Astrocyte (in vitro differentiated cells and primary cell): ENCODE measurements around the gene CASK. TPM values are rescaled to one million over a fixed set of nuclear protein-coding genes. Genes with fewer than 3 reads are reported as not detected.
"Not testable (repeated sequence)": the region's sequence is repeated elsewhere in the genome, so short reads cannot be mapped to it uniquely, and the experiment has no call there.

Experiments
- DNase-seq: peaks from one replicate; pipeline ENCODE4 v3.0.0-alpha.2; 2010; ENCODE audit warnings: low read depth
- FAIRE-seq: peaks from 2 replicates; lab custom pipeline; 2011; peaks lifted over from hg19 to GRCh38; lab: Jason Lieb, UNC
- H2AFZ ChIP-seq: 2 replicates; pipeline ENCODE4 v1.6.0; 2012; ENCODE audit warnings: low read depth, low read length, inconsistent platforms
- H3K27ac ChIP-seq: 2 replicates; pipeline ENCODE4 v1.5.1; 2011; ENCODE audit warnings: low read depth, low read length, inconsistent platforms
- H3K27me3 ChIP-seq: 2 replicates; pipeline ENCODE4 v1.6.0; 2011; ENCODE audit warnings: low read length, inconsistent platforms; ENCODE audit not compliant: insufficient read depth
- H3K36me3 ChIP-seq: 2 replicates; pipeline ENCODE4 v1.5.1; 2011; ENCODE audit warnings: low read length, inconsistent platforms; ENCODE audit not compliant: insufficient read depth
- H3K4me1 ChIP-seq: 2 replicates; pipeline ENCODE4 v1.5.1; 2011; ENCODE audit warnings: low read length, inconsistent platforms; ENCODE audit not compliant: insufficient read depth
- H3K4me2 ChIP-seq: 2 replicates; pipeline ENCODE4 v1.6.0; 2012; ENCODE audit warnings: low read length, inconsistent platforms
- H3K4me3 ChIP-seq: 2 replicates; pipeline ENCODE4 v1.5.1; 2011; ENCODE audit warnings: low read depth, mild to moderate bottlenecking, low read length, inconsistent platforms; ENCODE audit not compliant: insufficient read depth
- H3K79me2 ChIP-seq: 2 replicates; pipeline ENCODE4 v1.6.0; 2012; ENCODE audit warnings: mild to moderate bottlenecking, low read length, inconsistent platforms; ENCODE audit not compliant: insufficient read depth
- H3K9ac ChIP-seq: 2 replicates; pipeline ENCODE4 v1.6.0; 2012; ENCODE audit warnings: mild to moderate bottlenecking, low read length, inconsistent platforms
- H3K9me3 ChIP-seq: 2 replicates; pipeline ENCODE4 v1.5.1; 2012; ENCODE audit warnings: low read depth, mild to moderate bottlenecking, low read length, inconsistent platforms; ENCODE audit not compliant: insufficient read depth
- H4K20me1 ChIP-seq: 2 replicates; pipeline ENCODE4 v1.6.0; 2012; ENCODE audit warnings: low read length, inconsistent platforms; ENCODE audit not compliant: insufficient read depth
- H3K27ac Mint-ChIP-seq: one replicate; pipeline ENCODE4 v1.8.0; 2021; ENCODE audit warnings: mild to moderate bottlenecking, mixed read lengths; ENCODE audit not compliant: unreplicated experiment
- H3K27me3 Mint-ChIP-seq: one replicate; pipeline ENCODE4 v1.8.0; 2021; ENCODE audit warnings: low read depth, mixed read lengths; ENCODE audit not compliant: unreplicated experiment
- H3K36me3 Mint-ChIP-seq: one replicate; pipeline ENCODE4 v1.8.0; 2021; ENCODE audit warnings: low read depth, mixed read lengths; ENCODE audit not compliant: unreplicated experiment
- H3K4me1 Mint-ChIP-seq: one replicate; pipeline ENCODE4 v1.8.0; 2021; ENCODE audit warnings: low read depth, mixed read lengths; ENCODE audit not compliant: unreplicated experiment
- H3K4me3 Mint-ChIP-seq: one replicate; pipeline ENCODE4 v1.8.0; 2021; ENCODE audit warnings: mild to moderate bottlenecking, moderate library complexity, mixed read lengths; ENCODE audit not compliant: unreplicated experiment
- H3K9me3 Mint-ChIP-seq: one replicate; pipeline ENCODE4 v1.8.0; 2021; ENCODE audit warnings: mild to moderate bottlenecking, mixed read lengths; ENCODE audit not compliant: unreplicated experiment
- CTCF ChIP-seq: IDR thresholded peaks from 2 replicates; pipeline ENCODE4 v1.5.1; 2011; ENCODE audit warnings: low read depth, mild to moderate bottlenecking, inconsistent platforms, low read length, moderate library complexity; ENCODE audit not compliant: insufficient read depth
- EZH2 ChIP-seq: IDR thresholded peaks from 2 replicates; pipeline ENCODE4 v1.6.1; 2012; ENCODE audit warnings: mild to moderate bottlenecking, low read length, inconsistent platforms; ENCODE audit not compliant: insufficient read depth
- total RNA-seq: library from RNA; stranded (reverse); gene quantifications from 2 replicates; pipeline ENCODE4 v1.2.1, GENCODE V29; 2021

CASK gene
- total RNA-seq, 1 donor from 2014 or later: 99.3 TPM

GRCh38 chrX:41608244-41608643, 315.1 kb downstream of the CASK start:
- no peak overlapping the region for H3K27ac ChIP-seq
- Mint-ChIP-seq H3K27me3 (no peaks in the 10 kb centered on the region), H3K4me3 (no peak overlapping the region), H3K9me3 (no peaks in the 10 kb centered on the region), H3K27ac (peak overlapping the region; percentile 19), H3K4me1 (peaks cover 1% of the 10 kb centered on the region), H3K36me3 (no peaks in the 10 kb centered on the region)
- H3K9ac ChIP-seq: no peak overlapping the region
- H2AFZ ChIP-seq: no peak overlapping the region
- TF ChIP-seq EZH2 (no peak), CTCF (no peak)
- H3K4me1 ChIP-seq: no peaks in the 10 kb centered on the region
- no peaks in the 10 kb centered on the region for H3K36me3 ChIP-seq
- H3K27me3 ChIP-seq: no peaks in the 10 kb centered on the region
- no peaks in the 10 kb centered on the region for H4K20me1 ChIP-seq
- FAIRE-seq (peak; percentile 60), DNase-seq (no peak)
- no peak overlapping the region for H3K4me2 ChIP-seq
- H3K9me3 ChIP-seq: no peaks in the 10 kb centered on the region
- H3K4me3 ChIP-seq: no peak overlapping the region
- H3K79me2 ChIP-seq: no peaks in the 10 kb centered on the region

- Mint-ChIP-seq H3K9me3 (no peaks in the 10 kb centered on the region), H3K27ac (no peak overlapping the region), H3K4me1 (peaks cover 4% of the 10 kb centered on the region), H3K36me3 (no peaks in the 10 kb centered on the region), H3K4me3 (no peak overlapping the region), H3K27me3 (no peaks in the 10 kb centered on the region)
- Histone ChIP-seq H3K9ac (no peak overlapping the region), H3K27me3 (no peaks in the 10 kb centered on the region), H3K9me3 (no peaks in the 10 kb centered on the region), H3K4me3 (no peak overlapping the region), H2AFZ (no peak overlapping the region), H4K20me1 (no peaks in the 10 kb centered on the region), H3K36me3 (no peaks in the 10 kb centered on the region), H3K79me2 (no peaks in the 10 kb centered on the region), H3K4me2 (no peak overlapping the region), H3K4me1 (no peaks in the 10 kb centered on the region), H3K27ac (no peak overlapping the region)
- TF ChIP-seq CTCF: no peak
- no peak for TF ChIP-seq EZH2
- FAIRE-seq (peak; percentile 69), DNase-seq (no peak)
Measured at GRCh38 chrX:41607264-41607832, 316.0 kb downstream of the CASK start.

- not testable (repeated sequence) for H3K27ac ChIP-seq, H4K20me1 ChIP-seq, H3K36me3 Mint-ChIP-seq, H3K9ac ChIP-seq, H3K4me3 ChIP-seq, H3K4me1 Mint-ChIP-seq, H3K9me3 ChIP-seq, H2AFZ ChIP-seq, H3K27me3 Mint-ChIP-seq, H3K4me1 ChIP-seq, FAIRE-seq, H3K9me3 Mint-ChIP-seq, H3K27me3 ChIP-seq, H3K79me2 ChIP-seq, H3K27ac Mint-ChIP-seq, H3K4me3 Mint-ChIP-seq, DNase-seq, H3K36me3 ChIP-seq, H3K4me2 ChIP-seq
Measured at GRCh38 chrX:41606057-41606456, 317.3 kb downstream of the CASK start.
